Ovary (tissue), 9 donors: ENCODE measurements around the gene SPARCL1. TPM values are rescaled to one million over a fixed set of nuclear protein-coding genes. Genes with fewer than 3 reads are reported as not detected.

Experiments used
- DNase-seq, 5 donors: peaks; one replicate each; pipeline ENCODE4 v3.0.0-alpha.2; 2019 to 2020
- H3K27ac ChIP-seq, 2 donors: fragments of 200-600 bp; one replicate each; pipeline versions ENCODE4 v1.5.1 to v1.8.0; 2019 to 2022
- H3K27me3 ChIP-seq: fragments of 200-600 bp; one replicate; pipeline ENCODE4 v1.8.0; 2022
- H3K36me3 ChIP-seq: fragments of 200-600 bp; sonication (generic); one replicate; pipeline ENCODE4 v1.5.1; 2019
- H3K4me1 ChIP-seq: one replicate; pipeline ENCODE4 v1.8.1; 2013; ENCODE audit warnings: mild to moderate bottlenecking, moderate library complexity; ENCODE audit not compliant: insufficient read depth
- H3K4me3 ChIP-seq: fragments of 200-600 bp; sonication (generic); one replicate; pipeline ENCODE4 v1.5.1; 2017
- H3K9me3 ChIP-seq, 2 donors: fragments of 200-600 bp in 1 of 2; sonication (generic) in 1 of 2; one replicate each; pipeline versions ENCODE4 v1.5.1 to v1.8.1; 2013 to 2019; ENCODE audit warnings: mild to moderate bottlenecking in 1 of 2, moderate library complexity in 1 of 2
- CTCF ChIP-seq, 3 donors: fragments of 450-650 bp in 2 of 3; fragments of 200-600 bp in 1 of 3; IDR thresholded peaks; one replicate each; pipeline versions ENCODE4 v1.5.1 to v1.8.0; 2016 to 2022; ENCODE audit warnings: antibody characterized with exemption in 3 of 3, mild to moderate bottlenecking in 1 of 3
- EP300 ChIP-seq: sonication (generic); formaldehyde crosslinking; IDR thresholded peaks from one replicate; pipeline ENCODE4 v1.6.1; 2017; ENCODE audit warnings: antibody characterized with exemption
- POLR2A ChIP-seq: fragments of 450-650 bp; IDR thresholded peaks from one replicate; pipeline ENCODE4 v1.6.1; 2017; ENCODE audit warnings: antibody characterized with exemption, mild to moderate bottlenecking, moderate library complexity
- WGBS, 3 donors: extraction: QIAGEN DNeasy Blood & Tissue Kit in 1 of 3; methylation state at CpG; one replicate each; pipeline versions ENCODE4 v1.1.5 to v1.1.7; 2013 to 2017; 5-methylcytosine and 5-hydroxymethylcytosine counted together
- intact Hi-C, 4 donors: fragments of 100-400 bp; cut with DNase I; formaldehyde crosslinking; loops; one replicate each; pipeline versions ENCODE4 v1.11.0 to v1.15.1; 2022 to 2023
- polyA plus RNA-seq, 2 donors: library from polyadenylated mRNA; stranded (reverse); fragments of 200-250 nt in 1 of 2; fragments of 350-450 nt in 1 of 2; fragmentation: Illumina TruSeq in 1 of 2; extraction: RNeasy Lipid Tissue Mini Kit (QIAGEN cat#74804) in 1 of 2; gene quantifications; one replicate each; pipeline ENCODE4 v1.2.3, GENCODE V29; 2013 to 2014
- total RNA-seq, 7 donors: library from RNA; depleted of rRNA in 2 of 7; stranded (reverse); fragments of >200 nt in 2 of 7; fragmentation: NEBNext Ultra II Directional in 3 of 7; extraction: Animal tissue kit (Norgen Biotek cat#: 25700) in 3 of 7; gene quantifications; one replicate each; pipeline versions ENCODE4 v1.1.0 to v1.2.4, GENCODE V29; 2016 to 2023
- donor health status: DM: no; HTN: no; CAD: no; lungs with moderate emphysema.
- donor health status: DM: no; HTN: no; CAD: no.
- donor health status: Bipolar disorder and iron deficiency.
- donor health status: DM: yes; HTN: yes; CAD: no.
- donor health status: DM: no; HTN: no; CAD: no.
- donor health status: DM: yes; HTN: yes; CAD: no.

The SPARCL1 gene
- total and polyA plus RNA-seq, 9 donors = 116 to 1,049 (median 277) TPM

- no peak overlapping the region for H3K27ac ChIP-seq
- H3K36me3 ChIP-seq = no peaks in the 10 kb centered on the region
- no peaks in the 10 kb centered on the region for H3K9me3 ChIP-seq
- 88 to 93% (median 93%) methylated on average over 5 of the region's 5 CpGs for WGBS, 3 donors
- TF ChIP-seq POLR2A (no peak), EP300 (no peak), CTCF (IDR thresholded peaks at IDR 0.05) (no peak)
- no peak for DNase-seq
- intact Hi-C loops = no loop called here
- H3K27me3 ChIP-seq = no peaks in the 10 kb centered on the region
- H3K4me1 ChIP-seq = no peaks in the 10 kb centered on the region
- no peak overlapping the region for H3K4me3 ChIP-seq
Measured at GRCh38 chr4:87570290-87570805, 41.2 kb upstream of the SPARCL1 start.

GRCh38 chr4:87567191-87567590 is 38.0 kb upstream of the SPARCL1 start:
- no peaks in the 10 kb centered on the region for H3K9me3 ChIP-seq
- H3K27ac ChIP-seq = no peak overlapping the region
- no peak for DNase-seq
- intact Hi-C loops = no loop called here
- no peaks in the 10 kb centered on the region for H3K4me1 ChIP-seq
- TF ChIP-seq CTCF (IDR thresholded peaks at IDR 0.05) = no peak
- no peak for TF ChIP-seq EP300
- no peak for TF ChIP-seq POLR2A
- H3K4me3 ChIP-seq = no peak overlapping the region
- no peaks in the 10 kb centered on the region for H3K27me3 ChIP-seq
- 17 to 27% (median 17%) methylated on average over 2 of the region's 2 CpGs for WGBS, 3 donors
- H3K36me3 ChIP-seq = no peaks in the 10 kb centered on the region

- WGBS, 3 donors = 58 to 63% (median 58%) methylated on average over 2 of the region's 2 CpGs
- Histone ChIP-seq H3K27ac (no peak overlapping the region), H3K36me3 (no peaks in the 10 kb centered on the region), H3K27me3 (no peaks in the 10 kb centered on the region), H3K4me3 (no peak overlapping the region), H3K4me1 (no peaks in the 10 kb centered on the region), H3K9me3 (no peaks in the 10 kb centered on the region)
- intact Hi-C loops = no loop called here
- no peak for DNase-seq
- no peak for TF ChIP-seq POLR2A
- no peak for TF ChIP-seq CTCF (IDR thresholded peaks at IDR 0.05)
- TF ChIP-seq EP300 = no peak
Measured at GRCh38 chr4:87566276-87566675, 37.1 kb upstream of the SPARCL1 start.

GRCh38 chr4:87565746-87566145 is 36.6 kb upstream of the SPARCL1 start:
- Histone ChIP-seq H3K27ac (no peak overlapping the region), H3K4me3 (no peak overlapping the region), H3K4me1 (no peaks in the 10 kb centered on the region), H3K27me3 (no peaks in the 10 kb centered on the region), H3K36me3 (no peaks in the 10 kb centered on the region), H3K9me3 (no peaks in the 10 kb centered on the region)
- no peak for DNase-seq
- intact Hi-C loops = no loop called here
- 82 to 91% (median 89%) methylated on average over 4 of the region's 4 CpGs for WGBS, 3 donors
- no peak for TF ChIP-seq CTCF (IDR thresholded peaks at IDR 0.05)
- TF ChIP-seq EP300 = no peak
- TF ChIP-seq POLR2A = no peak

GRCh38 chr4:87560802-87561201 is 31.6 kb upstream of the SPARCL1 start:
- no peak overlapping the region for H3K27ac ChIP-seq
- intact Hi-C loops = no loop called here
- 90 to 99% (median 94%) methylated on average over 2 of the region's 2 CpGs for WGBS, 3 donors
- no peaks in the 10 kb centered on the region for H3K9me3 ChIP-seq
- no peaks in the 10 kb centered on the region for H3K36me3 ChIP-seq
- TF ChIP-seq CTCF (IDR thresholded peaks at IDR 0.05) = no peak
- no peak for TF ChIP-seq EP300
- no peak for TF ChIP-seq POLR2A
- H3K4me3 ChIP-seq = no peak overlapping the region
- H3K4me1 ChIP-seq = no peaks in the 10 kb centered on the region
- no peak for DNase-seq
- H3K27me3 ChIP-seq = no peaks in the 10 kb centered on the region
